ENCODE measurements around the gene C7orf25.
"Not testable (repeated sequence)": the region's sequence is repeated elsewhere in the genome, so short reads cannot be mapped to it uniquely, and the experiment has no call there.

The C7orf25 gene

GRCh38 chr7:42929449-42929848 lies 17.6 kb upstream of the C7orf25 start:
- DNase-seq (ENCODE audit: low spot score) = no peak

GRCh38 chr7:42928754-42929153 lies 16.9 kb upstream of the C7orf25 start:
- DNase-seq (ENCODE audit: low spot score) = no peak

GRCh38 chr7:42926204-42926603 lies 14.3 kb upstream of the C7orf25 start:
- DNase-seq (ENCODE audit: low spot score) = no peak

GRCh38 chr7:42925630-42926029 lies 13.8 kb upstream of the C7orf25 start:
- DNase-seq (ENCODE audit: low spot score) = no peak

GRCh38 chr7:42924223-42924838 lies 12.5 kb upstream of the C7orf25 start:
- DNase-seq (ENCODE audit: low spot score) = no peak

- no peak for DNase-seq (ENCODE audit: low spot score)
These were observed 10.3 kb upstream of the C7orf25 start for GRCh38 chr7:42922017-42922753.

- no peak for DNase-seq (ENCODE audit: low spot score)
These were observed 3.5 kb upstream of the C7orf25 start for GRCh38 chr7:42915356-42915755.

- no peak for DNase-seq (ENCODE audit: low spot score)
These were observed 2.7 kb upstream of the C7orf25 start for GRCh38 chr7:42914421-42915045.

- no peak for DNase-seq (ENCODE audit: low spot score)
These were observed 2.1 kb upstream of the C7orf25 start for GRCh38 chr7:42914009-42914408.

GRCh38 chr7:42913591-42913990 lies 1.7 kb upstream of the C7orf25 start:
- DNase-seq (ENCODE audit: low spot score) = no peak

- DNase-seq (ENCODE audit: low spot score) = no peak
These were observed 1.6 kb downstream of the C7orf25 start for GRCh38 chr7:42910306-42910705.

GRCh38 chr7:42907316-42907715 lies 4.6 kb downstream of the C7orf25 start:
- DNase-seq (ENCODE audit: low spot score) = no peak

- no peak for DNase-seq (ENCODE audit: low spot score)
These were observed 5.7 kb downstream of the C7orf25 start for GRCh38 chr7:42906181-42906580.

- no peak for DNase-seq (ENCODE audit: low spot score)
These were observed 9.5 kb downstream of the C7orf25 start for GRCh38 chr7:42902331-42902730.

- no peak for DNase-seq (ENCODE audit: low spot score)
These were observed 11.0 kb downstream of the C7orf25 start for GRCh38 chr7:42900842-42901241.

GRCh38 chr7:42893346-42894240 lies 18.3 kb downstream of the C7orf25 start:
- no peak for DNase-seq (ENCODE audit: low spot score)

- no peak for DNase-seq (ENCODE audit: low spot score)
These were observed 24.9 kb downstream of the C7orf25 start for GRCh38 chr7:42886893-42887505.

GRCh38 chr7:42886129-42886528 lies 25.7 kb downstream of the C7orf25 start:
- no peak for DNase-seq (ENCODE audit: low spot score)

GRCh38 chr7:42885183-42885582 lies 26.7 kb downstream of the C7orf25 start:
- DNase-seq (ENCODE audit: low spot score) = not testable (repeated sequence)

- peak; percentile 62 for DNase-seq (ENCODE audit: low spot score)
These were observed 27.9 kb downstream of the C7orf25 start for GRCh38 chr7:42883950-42884349.

- no peak for DNase-seq (ENCODE audit: low spot score)
These were observed 31.5 kb downstream of the C7orf25 start for GRCh38 chr7:42880392-42880791.

Measured in SK-N-DZ (cell line).